ENCODE results near the gene HPDL.

HPDL gene

DNA sequence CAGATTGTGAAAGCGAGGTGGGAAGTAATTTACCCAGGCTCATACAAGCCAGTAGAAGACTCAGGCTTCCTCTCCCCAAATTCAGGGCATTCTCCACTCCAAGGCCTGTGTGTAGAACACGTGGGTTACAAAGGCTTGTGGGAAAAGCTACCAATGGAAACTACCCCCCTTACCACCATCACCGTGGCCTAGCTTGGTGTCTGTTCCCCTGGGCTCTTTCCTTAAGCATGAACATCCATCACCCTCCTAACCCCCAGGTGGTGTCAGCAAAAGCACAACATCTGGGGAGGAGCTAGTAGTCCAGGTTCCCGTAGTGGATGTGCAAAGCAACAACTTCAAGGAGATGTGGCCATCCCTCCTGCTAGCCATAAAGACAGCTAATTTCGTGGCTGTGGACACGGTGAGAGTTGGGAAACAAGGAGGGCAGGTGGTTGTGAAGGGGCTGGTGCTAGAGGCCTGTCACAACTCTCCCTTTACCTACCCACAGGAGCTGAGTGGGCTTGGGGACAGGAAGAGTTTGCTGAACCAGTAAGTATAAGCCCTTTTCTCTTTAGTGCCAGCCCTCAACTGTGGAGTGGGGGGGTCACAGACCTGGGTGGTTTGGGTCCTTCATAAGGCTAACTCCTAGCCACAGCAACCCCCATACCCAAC lies 14.2 kb downstream of the HPDL start:
- TF ChIP-seq, protein P1, sequence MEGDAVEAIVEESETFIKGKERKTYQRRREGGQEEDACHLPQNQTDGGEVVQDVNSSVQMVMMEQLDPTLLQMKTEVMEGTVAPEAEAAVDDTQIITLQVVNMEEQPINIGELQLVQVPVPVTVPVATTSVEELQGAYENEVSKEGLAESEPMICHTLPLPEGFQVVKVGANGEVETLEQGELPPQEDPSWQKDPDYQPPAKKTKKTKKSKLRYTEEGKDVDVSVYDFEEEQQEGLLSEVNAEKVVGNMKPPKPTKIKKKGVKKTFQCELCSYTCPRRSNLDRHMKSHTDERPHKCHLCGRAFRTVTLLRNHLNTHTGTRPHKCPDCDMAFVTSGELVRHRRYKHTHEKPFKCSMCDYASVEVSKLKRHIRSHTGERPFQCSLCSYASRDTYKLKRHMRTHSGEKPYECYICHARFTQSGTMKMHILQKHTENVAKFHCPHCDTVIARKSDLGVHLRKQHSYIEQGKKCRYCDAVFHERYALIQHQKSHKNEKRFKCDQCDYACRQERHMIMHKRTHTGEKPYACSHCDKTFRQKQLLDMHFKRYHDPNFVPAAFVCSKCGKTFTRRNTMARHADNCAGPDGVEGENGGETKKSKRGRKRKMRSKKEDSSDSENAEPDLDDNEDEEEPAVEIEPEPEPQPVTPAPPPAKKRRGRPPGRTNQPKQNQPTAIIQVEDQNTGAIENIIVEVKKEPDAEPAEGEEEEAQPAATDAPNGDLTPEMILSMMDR (IDR thresholded peaks at IDR 0.05; ENCODE audit: low read depth, low read length, missing control alignments): no peak
- in situ Hi-C loops (cut with HindIII; ENCODE audit: low pct_ligation_motif_present, low sequenced_read_pairs): no loop called here
- H3K27ac ChIP-seq: peak overlapping the region; percentile 86
- peak overlapping the region; percentile 93 for H3K4me3 ChIP-seq (ENCODE audit: low read depth, low read length)
- peaks cover 17% of the 10 kb centered on the region for H3K36me3 ChIP-seq (replicated peaks)
- no peak for DNase-seq
- H3K27me3 ChIP-seq (replicated peaks): no peaks in the 10 kb centered on the region

DNA sequence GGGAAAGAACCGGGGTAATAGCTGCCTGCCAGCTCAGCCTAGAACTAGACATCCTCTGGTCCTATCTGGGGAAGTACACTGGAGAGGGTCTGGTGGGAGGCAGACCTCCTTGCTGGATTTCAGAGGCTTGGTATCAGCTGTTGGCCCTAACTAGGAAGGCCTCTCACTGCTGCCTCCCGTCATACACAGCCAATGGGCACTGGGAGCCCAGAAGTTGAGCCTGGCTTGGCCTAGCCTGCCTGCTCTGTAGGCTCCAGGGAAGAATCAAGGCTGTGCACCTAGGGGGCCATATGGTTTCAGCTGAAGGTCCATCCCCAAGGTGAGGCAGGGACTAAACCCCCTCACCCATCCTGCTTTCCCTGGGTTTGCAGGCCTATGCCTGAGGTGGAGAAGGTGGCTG lies 17.8 kb downstream of the HPDL start:
- in situ Hi-C loops (cut with HindIII; ENCODE audit: low pct_ligation_motif_present, low sequenced_read_pairs): no loop called here
- TF ChIP-seq, protein P1 (IDR thresholded peaks at IDR 0.05; ENCODE audit: low read depth, low read length, missing control alignments): no peak
- Histone ChIP-seq H3K36me3 (replicated peaks) (peaks cover 17% of the 10 kb centered on the region), H3K4me3 (ENCODE audit: low read depth, low read length) (no peak overlapping the region), H3K27me3 (replicated peaks) (no peaks in the 10 kb centered on the region), H3K27ac (no peak overlapping the region)
- no peak for DNase-seq

DNA sequence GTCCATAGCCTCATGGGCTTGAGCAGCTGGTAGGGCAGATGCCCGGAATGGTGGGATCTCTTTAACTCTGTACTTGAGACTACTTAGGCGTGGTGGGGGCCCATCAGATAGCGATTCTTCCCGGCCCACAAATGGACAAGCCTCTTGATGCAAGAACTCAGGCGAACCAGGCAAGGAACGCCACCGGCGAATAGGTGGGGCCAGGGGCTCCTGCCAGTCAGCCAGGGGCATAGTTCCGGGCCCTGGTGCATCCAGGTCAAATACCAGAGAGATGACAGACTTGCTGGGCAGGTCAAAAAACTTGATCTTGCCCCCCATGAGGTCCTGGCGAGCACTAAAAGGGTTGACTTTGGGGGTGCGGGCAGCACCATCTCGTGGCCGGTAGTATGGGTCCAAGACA lies 18.3 kb downstream of the HPDL start:
- in situ Hi-C loops (cut with HindIII; ENCODE audit: low pct_ligation_motif_present, low sequenced_read_pairs): no loop called here
- Histone ChIP-seq H3K27ac (no peak overlapping the region), H3K27me3 (replicated peaks) (no peaks in the 10 kb centered on the region), H3K4me3 (ENCODE audit: low read depth, low read length) (no peak overlapping the region), H3K36me3 (replicated peaks) (peaks cover 17% of the 10 kb centered on the region)
- TF ChIP-seq, protein P1 (IDR thresholded peaks at IDR 0.05; ENCODE audit: low read depth, low read length, missing control alignments): no peak
- DNase-seq: no peak

DNA sequence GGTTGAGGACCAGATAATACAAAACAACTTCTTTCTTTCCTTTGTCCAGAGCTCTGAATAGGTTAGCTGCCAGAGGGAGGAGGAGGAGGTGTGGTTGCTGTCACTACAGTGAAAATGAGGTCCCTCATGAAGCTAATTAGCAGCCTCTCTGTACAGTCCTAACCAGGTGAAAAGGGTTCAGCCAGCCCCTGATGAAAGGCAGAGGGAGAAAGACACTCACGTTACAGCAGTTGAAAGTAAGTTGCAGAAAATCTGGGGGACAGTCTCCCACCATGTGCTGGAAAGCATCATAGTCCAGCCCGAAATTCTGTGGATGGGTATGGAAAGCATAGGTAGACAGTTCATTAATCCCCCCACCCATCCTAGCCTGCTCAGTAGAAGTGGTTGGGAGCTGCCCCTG lies 19.8 kb downstream of the HPDL start:
- TF ChIP-seq, protein P1 (IDR thresholded peaks at IDR 0.05; ENCODE audit: low read depth, low read length, missing control alignments): no peak
- H3K4me3 ChIP-seq (ENCODE audit: low read depth, low read length): no peak overlapping the region
- in situ Hi-C loops (cut with HindIII; ENCODE audit: low pct_ligation_motif_present, low sequenced_read_pairs): no loop called here
- H3K27ac ChIP-seq: no peak overlapping the region
- no peak for DNase-seq
- peaks cover 17% of the 10 kb centered on the region for H3K36me3 ChIP-seq (replicated peaks)
- no peaks in the 10 kb centered on the region for H3K27me3 ChIP-seq (replicated peaks)

DNA sequence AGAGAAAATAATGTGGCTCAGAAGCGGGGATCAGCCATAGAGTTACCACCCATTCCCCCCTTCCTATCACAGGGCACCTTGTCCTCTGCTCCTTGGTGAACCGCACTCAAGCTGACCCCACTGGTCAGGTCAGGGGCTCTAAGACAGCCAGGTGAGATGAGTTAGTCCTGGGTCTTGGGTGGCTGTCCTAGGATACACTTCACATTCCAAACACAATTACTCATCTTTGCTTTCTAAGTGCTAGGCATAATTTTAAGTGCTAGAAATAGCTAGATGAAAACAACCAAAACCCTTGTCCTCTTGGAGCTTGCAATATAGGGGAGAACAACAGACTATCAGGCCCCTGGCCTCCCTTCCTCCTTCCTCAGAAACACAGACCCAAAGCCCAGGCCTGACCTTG lies 21.3 kb downstream of the HPDL start:
- in situ Hi-C loops (cut with HindIII; ENCODE audit: low pct_ligation_motif_present, low sequenced_read_pairs): no loop called here
- H3K4me3 ChIP-seq (ENCODE audit: low read depth, low read length): no peak overlapping the region
- DNase-seq: no peak
- H3K27ac ChIP-seq: no peak overlapping the region
- H3K36me3 ChIP-seq (replicated peaks): peaks cover 4% of the 10 kb centered on the region
- no peaks in the 10 kb centered on the region for H3K27me3 ChIP-seq (replicated peaks)
- TF ChIP-seq, protein P1 (IDR thresholded peaks at IDR 0.05; ENCODE audit: low read depth, low read length, missing control alignments): no peak

DNA sequence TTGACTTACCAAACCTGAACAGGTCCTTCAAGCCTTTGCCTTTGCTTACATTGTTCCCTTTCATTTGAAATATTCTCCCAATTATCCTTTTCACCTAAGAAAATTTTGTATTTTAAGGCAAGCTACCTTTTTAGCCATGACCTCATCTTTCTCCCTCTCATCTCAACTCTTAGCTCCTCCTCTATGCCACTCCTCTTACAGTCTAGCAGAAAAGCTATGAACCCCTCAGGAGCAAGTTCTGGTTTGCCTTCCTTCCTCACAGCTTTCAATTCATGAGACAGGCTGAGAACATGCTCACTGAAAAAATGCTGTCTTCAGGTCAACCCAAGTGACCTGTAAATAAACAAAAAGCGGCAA lies 21.9 kb downstream of the HPDL start:
- in situ Hi-C loops (cut with HindIII; ENCODE audit: low pct_ligation_motif_present, low sequenced_read_pairs): no loop called here
- Histone ChIP-seq H3K27me3 (replicated peaks) (no peaks in the 10 kb centered on the region), H3K27ac (no peak overlapping the region), H3K4me3 (ENCODE audit: low read depth, low read length) (no peak overlapping the region), H3K36me3 (replicated peaks) (peaks cover under 1% of the 10 kb centered on the region)
- no peak for DNase-seq
- TF ChIP-seq, protein P1 (IDR thresholded peaks at IDR 0.05; ENCODE audit: low read depth, low read length, missing control alignments): no peak

All from brain microvascular endothelial cell (primary cell).